Prostate gland (tissue), 2 donors: ENCODE measurements around the gene LPP. TPM values are rescaled to one million over a fixed set of nuclear protein-coding genes. Genes with fewer than 3 reads are reported as not detected.

ENCODE experiments used
- DNase-seq: peaks from one replicate; pipeline ENCODE4 v3.0.0-alpha.2; 2019; ENCODE audit warnings: low spot score
- H3K27ac ChIP-seq, 2 donors: fragments of 200-600 bp; sonication (generic); 2 replicates each; pipeline ENCODE4 v1.5.1; 2017 to 2019
- H3K27me3 ChIP-seq: fragments of 200-600 bp; sonication (generic); replicated peaks from 2 replicates; pipeline ENCODE4 v1.5.1; 2019; ENCODE audit not compliant: insufficient read depth
- H3K36me3 ChIP-seq, 2 donors: fragments of 200-600 bp; sonication (generic); 1 replicate in 1 of 2; 2 replicates in 1 of 2; pipeline versions ENCODE4 v1.5.1 to v1.8.1; 2017 to 2019
- H3K4me1 ChIP-seq: fragments of 200-600 bp; sonication (generic); replicated peaks from 2 replicates; pipeline ENCODE4 v1.5.1; 2019
- H3K4me3 ChIP-seq, 2 donors: fragments of 200-600 bp; sonication (generic); 2 replicates each; pipeline ENCODE4 v1.5.1; 2017 to 2019
- H3K9me3 ChIP-seq: fragments of 200-600 bp; sonication (generic); 2 replicates; pipeline ENCODE4 v1.5.1; 2017
- CTCF ChIP-seq, 4 experiments: fragments of 200-600 bp in 2 of 4; fragments of 450-650 bp in 2 of 4; sonication (generic) in 2 of 4; IDR thresholded peaks; 1 replicate in 3 of 4; 2 replicates in 1 of 4; pipeline ENCODE4 v1.5.1; 2016 to 2019; ENCODE audit warnings: antibody characterized with exemption in 4 of 4, mild to moderate bottlenecking in 2 of 4, moderate library complexity in 2 of 4
- POLR2A ChIP-seq: fragments of 450-650 bp; IDR thresholded peaks from one replicate; pipeline ENCODE4 v1.6.1; 2016; ENCODE audit warnings: antibody characterized with exemption, mild to moderate bottlenecking
- POLR2AphosphoS5 ChIP-seq: sonication (generic); formaldehyde crosslinking; IDR thresholded peaks from one replicate; pipeline ENCODE4 v1.6.1; 2017; ENCODE audit warnings: antibody characterized with exemption
- WGBS: methylation state at CpG from one replicate; pipeline ENCODE4 v1.1.5; 2018; 5-methylcytosine and 5-hydroxymethylcytosine counted together
- intact Hi-C: fragments of 100-400 bp; cut with DNase I; formaldehyde crosslinking; loops from one replicate; pipeline ENCODE4 v1.14.2; 2022
- total RNA-seq, 2 donors: library from RNA; depleted of rRNA; stranded (reverse); fragments of >200 nt; gene quantifications; one replicate each; pipeline ENCODE4 v1.1.0, GENCODE V29; 2016

LPP gene
- total RNA-seq, 2 donors from 2014 or later, result 219 to 248 TPM

- no peak for DNase-seq
- Histone ChIP-seq H3K4me3 (no peak overlapping the region), H3K9me3 (no peaks in the 10 kb centered on the region), H3K27ac (no peak overlapping the region), H3K36me3 (no peaks in the 10 kb centered on the region), H3K4me1 (no peaks in the 10 kb centered on the region), H3K27me3 (no peaks in the 10 kb centered on the region)
- intact Hi-C loops, result no loop called here
- WGBS, result 71% methylated on average over 6 of the region's 6 CpGs
- TF ChIP-seq POLR2AphosphoS5, result no peak
- no peak for TF ChIP-seq POLR2A
- no peak for TF ChIP-seq CTCF (IDR thresholded peaks at IDR 0.05)
Observed at GRCh38 chr3:188278717-188279324, 124.9 kb downstream of the LPP start.

GRCh38 chr3:188279502-188280335 lies 125.8 kb downstream of the LPP start:
- H3K27ac ChIP-seq, result no peak overlapping the region
- H3K4me3 ChIP-seq, result no peak overlapping the region
- no peaks in the 10 kb centered on the region for H3K36me3 ChIP-seq
- no peak for DNase-seq
- no peaks in the 10 kb centered on the region for H3K27me3 ChIP-seq
- no peaks in the 10 kb centered on the region for H3K4me1 ChIP-seq
- WGBS, result 72% methylated on average over 7 of the region's 7 CpGs
- intact Hi-C loops, result no loop called here
- no peak for TF ChIP-seq POLR2A
- TF ChIP-seq CTCF (IDR thresholded peaks at IDR 0.05), result no peak
- no peak for TF ChIP-seq POLR2AphosphoS5
- H3K9me3 ChIP-seq, result no peaks in the 10 kb centered on the region

DNA sequence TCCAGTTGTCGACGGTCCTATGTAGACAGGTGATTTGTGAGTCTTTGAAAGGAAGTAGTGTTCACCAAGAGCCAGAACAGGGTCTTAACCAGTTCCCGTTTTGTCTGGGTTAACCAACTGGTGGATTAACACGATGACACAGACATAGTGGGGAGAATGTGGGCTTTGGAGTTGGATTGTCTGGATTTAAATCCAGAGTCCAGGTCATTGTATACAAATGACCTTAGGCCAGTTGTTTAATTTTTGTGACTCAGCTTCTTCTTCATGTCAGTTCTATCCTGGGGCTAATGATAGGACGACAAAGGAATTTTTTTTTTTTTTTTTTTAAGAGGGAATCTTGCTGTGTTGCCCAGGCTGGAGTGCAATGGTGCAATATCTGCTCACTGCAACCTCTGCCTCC lies 126.7 kb downstream of the LPP start:
- 93% methylated on average over 5 of the region's 5 CpGs for WGBS
- H3K27ac ChIP-seq, result no peak overlapping the region
- intact Hi-C loops, result no loop called here
- no peaks in the 10 kb centered on the region for H3K4me1 ChIP-seq
- no peaks in the 10 kb centered on the region for H3K9me3 ChIP-seq
- H3K4me3 ChIP-seq, result no peak overlapping the region
- H3K27me3 ChIP-seq, result no peaks in the 10 kb centered on the region
- TF ChIP-seq POLR2A (no peak), POLR2AphosphoS5 (no peak), CTCF (IDR thresholded peaks at IDR 0.05) (no peak)
- no peaks in the 10 kb centered on the region for H3K36me3 ChIP-seq
- DNase-seq, result no peak

GRCh38 chr3:188282871-188283270 lies 128.9 kb downstream of the LPP start:
- TF ChIP-seq CTCF (IDR thresholded peaks at IDR 0.05), result no peak
- no peak for TF ChIP-seq POLR2AphosphoS5
- TF ChIP-seq POLR2A, result no peak
- no peaks in the 10 kb centered on the region for H3K36me3 ChIP-seq
- intact Hi-C loops, result no loop called here
- no peaks in the 10 kb centered on the region for H3K27me3 ChIP-seq
- no peaks in the 10 kb centered on the region for H3K9me3 ChIP-seq
- no peak overlapping the region for H3K27ac ChIP-seq
- H3K4me3 ChIP-seq, result no peak overlapping the region
- DNase-seq, result no peak
- H3K4me1 ChIP-seq, result no peaks in the 10 kb centered on the region

DNA sequence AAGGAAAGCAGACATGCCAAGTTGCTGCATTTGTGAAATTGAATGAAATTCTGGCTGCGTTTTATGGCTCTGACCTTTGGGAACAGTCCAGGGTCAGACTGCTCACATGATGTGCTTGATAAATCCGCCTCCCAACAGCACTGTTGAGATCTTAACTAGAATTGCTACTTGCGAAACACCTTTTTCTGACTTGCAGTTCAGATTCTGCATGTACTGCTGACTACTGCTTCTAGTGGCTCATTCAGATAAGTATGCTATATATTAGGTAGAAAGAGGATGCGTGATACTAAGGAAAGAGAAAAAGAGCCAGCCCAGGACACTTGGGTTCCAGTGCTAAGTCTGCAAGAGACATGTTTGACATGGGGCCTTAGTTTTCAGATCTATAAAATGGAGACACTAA lies 129.4 kb downstream of the LPP start:
- Histone ChIP-seq H3K27ac (peak overlapping the region in 1 of 2 donors; percentile 7), H3K4me1 (no peaks in the 10 kb centered on the region), H3K4me3 (no peak overlapping the region), H3K9me3 (no peaks in the 10 kb centered on the region), H3K36me3 (no peaks in the 10 kb centered on the region), H3K27me3 (no peaks in the 10 kb centered on the region)
- TF ChIP-seq POLR2AphosphoS5 (no peak), POLR2A (no peak), CTCF (IDR thresholded peaks at IDR 0.05) (no peak)
- 59% methylated on average over 4 of the region's 4 CpGs for WGBS
- intact Hi-C loops, result no loop called here
- no peak for DNase-seq
